SK-N-MC (cell line): ENCODE results near the gene ARID2.

Experiments used
- EZH2 ChIP-seq: fragments of 200-600 bp; sonication (generic); IDR thresholded peaks from one replicate; pipeline ENCODE4 v1.6.1; 2017; ENCODE audit warnings: antibody characterized with exemption
- FOXP2 ChIP-seq: optimal IDR thresholded peaks from 2 replicates; pipeline ENCODE3; 2011; ENCODE audit warnings: mild to moderate bottlenecking, moderate library complexity; ENCODE audit not compliant: insufficient read depth; ENCODE audit errors: extremely low read length, control extremely low read depth
- POLR2AphosphoS5 ChIP-seq: IDR thresholded peaks from 2 replicates; pipeline ENCODE4 v1.6.1; 2012; ENCODE audit warnings: mild to moderate bottlenecking, low read depth, low read length, borderline replicate concordance

GRCh38 chr12:45732250-45732649 is 2.7 kb downstream of the ARID2 start:
- TF ChIP-seq EZH2 (no peak), POLR2AphosphoS5 (no peak), FOXP2 (no peak)
